Cardiac septum (tissue), 1 donor: ENCODE measurements around the gene APOL4. TPM values are rescaled to one million over a fixed set of nuclear protein-coding genes. Genes with fewer than 3 reads are reported as not detected.
"Not testable (repeated sequence)": the region's sequence is repeated elsewhere in the genome, so short reads cannot be mapped to it uniquely, and the experiment has no call there.

Experiments used
- DNase-seq: peaks from one replicate; pipeline ENCODE4 v3.0.0-alpha.2; 2020; ENCODE audit warnings: low spot score
- intact Hi-C: fragments of 100-400 bp; cut with DNase I; formaldehyde crosslinking; loops from one replicate; pipeline ENCODE4 v1.14.0; 2022
- total RNA-seq: library from RNA; stranded (reverse); fragmentation: NEBNext Ultra II Directional; extraction: Animal tissue kit (Norgen Biotek cat#: 25700); gene quantifications from one replicate; pipeline ENCODE4 v1.2.1, GENCODE V29; 2021
- donor health status: DM: no; HTN: no; CAD: no.

APOL4 gene
- total RNA-seq, 1 donor from 2014 or later: 6.1 TPM

DNA sequence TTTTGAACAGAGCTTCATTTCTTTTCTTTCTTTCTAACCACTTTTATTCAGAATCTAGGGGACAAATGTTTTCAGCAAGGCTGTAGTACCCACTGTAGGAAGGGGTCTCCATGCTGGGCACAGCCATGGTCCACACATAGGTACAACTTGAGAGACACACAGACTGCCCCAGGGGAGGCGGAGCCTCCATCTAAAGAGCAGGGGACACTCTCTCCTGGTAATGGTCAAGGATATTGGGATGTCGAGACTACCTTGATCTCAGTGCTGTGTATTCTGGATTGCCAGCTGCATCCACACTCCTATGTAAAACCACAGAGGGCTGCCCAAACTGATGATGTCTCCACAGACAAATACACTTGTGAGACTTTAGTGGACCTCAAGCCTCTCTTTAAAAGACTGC is 38.1 kb downstream of the APOL4 start:
- intact Hi-C loops: no loop called here
- no peak for DNase-seq

DNA sequence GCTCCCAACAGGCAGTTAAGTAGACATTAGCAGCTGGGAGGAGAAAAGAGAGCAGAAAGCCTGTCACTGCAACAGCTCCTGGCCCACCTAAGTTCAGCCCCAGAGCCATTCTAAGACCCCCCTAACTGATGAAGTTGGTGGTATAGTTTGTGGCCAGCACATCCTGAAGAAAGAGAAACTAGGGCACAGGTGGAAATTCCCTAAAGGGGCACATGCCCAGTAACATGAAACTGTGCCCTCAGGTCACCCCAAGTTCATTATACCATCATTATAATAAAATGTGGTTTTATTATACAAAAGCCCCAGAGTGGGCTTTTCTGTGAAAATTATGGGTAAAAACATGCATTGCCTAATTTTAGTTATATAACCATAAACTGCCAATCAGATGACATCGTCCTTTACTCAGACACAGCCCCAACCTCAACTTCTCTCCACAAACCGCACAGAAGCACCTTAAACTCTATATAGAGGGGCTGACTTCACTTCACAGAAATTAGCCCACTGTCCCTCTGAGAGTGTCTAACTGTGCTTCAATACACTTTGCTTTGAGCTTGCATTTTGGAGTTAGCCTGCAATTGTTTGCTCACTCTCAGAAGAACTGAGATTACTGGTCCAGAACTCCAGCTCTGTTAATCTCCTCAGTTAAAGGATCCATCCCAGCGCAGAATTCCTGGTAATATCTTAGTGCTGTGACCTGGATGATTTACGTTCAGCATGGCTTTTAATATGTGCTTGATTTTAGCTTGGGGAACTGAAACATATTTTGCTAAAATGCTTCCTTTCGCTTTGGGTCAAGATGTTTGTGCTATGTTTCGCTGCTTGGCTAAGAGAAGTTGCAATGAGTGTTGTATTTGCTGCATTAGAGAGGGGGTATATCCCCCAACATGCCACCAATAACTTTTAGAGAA is 39.2 kb downstream of the APOL4 start:
- intact Hi-C loops: no loop called here

DNA sequence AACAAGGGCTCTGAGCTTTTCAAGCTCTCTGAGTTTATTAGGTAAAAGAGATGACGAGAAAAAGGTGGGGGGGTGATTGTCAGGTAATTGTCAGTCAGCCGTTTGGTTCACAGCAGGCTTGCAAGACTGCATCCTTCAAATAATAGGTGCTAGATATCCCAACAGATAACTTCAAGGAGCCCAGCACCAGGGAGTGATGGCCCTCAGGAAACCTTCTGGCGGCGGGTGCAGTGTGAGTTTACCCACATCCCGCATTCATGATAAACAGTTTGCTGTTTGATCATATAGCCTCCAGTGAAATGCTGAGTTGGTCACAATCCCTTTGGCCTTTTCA is 39.8 kb downstream of the APOL4 start:
- DNase-seq, intact Hi-C loops: not testable (repeated sequence)

More for the DNA sequence above, 39.2 kb downstream of the APOL4 start:
- no peak for DNase-seq

DNA sequence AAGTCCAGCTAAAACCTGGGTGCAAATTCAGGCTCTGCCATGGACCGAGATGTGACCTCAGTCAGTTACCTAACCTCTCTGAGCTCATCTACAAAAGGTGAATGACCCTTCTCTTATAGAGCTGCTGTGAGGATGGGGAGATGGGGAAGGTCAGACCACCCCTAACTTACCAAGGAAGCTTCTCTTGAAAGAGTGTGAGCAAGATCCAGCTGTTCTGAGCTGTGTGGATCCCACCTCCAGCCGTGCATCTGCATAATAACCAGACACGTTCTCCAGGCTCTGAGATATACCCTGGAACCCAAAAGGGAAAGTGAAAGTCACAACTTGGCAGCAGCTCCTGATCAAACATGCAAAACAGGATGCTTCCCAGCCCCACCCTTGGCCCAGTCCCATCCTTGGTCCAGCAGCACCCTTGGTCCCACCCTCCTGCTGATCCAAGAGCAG is 41.1 kb downstream of the APOL4 start, which contains the start of gene APOL3:
Gene APOL3, minus strand, starts transcription at position 257 of the 444 bp plus-strand sequence. CDS start 11,700 bp downstream, outside the sequence.
- intact Hi-C loops: no loop called here
- peak; percentile 86 for DNase-seq

DNA sequence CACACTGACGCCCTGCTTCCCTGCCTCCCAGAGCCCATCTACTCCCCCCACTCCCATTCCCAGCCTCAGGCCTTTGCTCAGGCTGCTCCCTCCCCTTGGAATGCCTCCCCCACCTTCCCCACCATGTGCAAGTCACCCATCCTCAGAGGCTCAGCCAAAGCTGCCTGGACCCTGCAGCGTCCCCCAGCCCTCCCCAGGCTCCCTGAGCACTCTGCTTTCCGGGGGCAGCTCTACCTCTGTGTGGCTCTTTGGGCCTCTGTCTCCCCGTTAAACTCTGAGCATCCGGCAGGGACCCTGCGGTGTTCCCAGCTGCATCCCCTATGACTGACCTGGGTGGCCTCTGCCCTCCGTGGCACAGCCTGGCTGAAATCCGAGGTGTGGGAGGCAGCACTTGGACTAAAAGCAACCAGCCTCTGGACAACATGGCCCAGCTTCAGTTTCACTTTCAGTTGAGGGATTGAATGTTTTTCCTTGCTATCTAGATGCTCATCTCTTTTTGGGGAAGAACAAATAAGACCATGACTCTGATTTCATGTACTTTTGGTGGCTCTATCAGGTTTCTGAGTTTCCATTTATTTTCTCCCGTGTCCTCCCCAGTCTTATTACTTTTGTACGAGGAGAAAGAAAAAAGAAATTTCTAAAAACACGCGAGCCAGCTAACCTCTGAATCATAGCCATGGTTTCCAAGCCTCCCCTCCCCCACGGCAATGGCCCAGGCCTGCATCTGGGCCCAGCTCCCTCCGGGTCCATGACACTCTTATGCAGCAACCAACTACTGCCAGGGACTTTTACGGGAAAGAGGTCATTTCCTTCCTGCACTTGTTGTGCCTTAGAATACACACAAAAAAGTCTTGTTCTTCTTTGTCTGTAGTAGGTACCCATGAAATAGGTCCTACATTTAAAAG is 44.8 kb downstream of the APOL4 start:
- DNase-seq: peak; percentile 91
- intact Hi-C loops: no loop called here

DNA sequence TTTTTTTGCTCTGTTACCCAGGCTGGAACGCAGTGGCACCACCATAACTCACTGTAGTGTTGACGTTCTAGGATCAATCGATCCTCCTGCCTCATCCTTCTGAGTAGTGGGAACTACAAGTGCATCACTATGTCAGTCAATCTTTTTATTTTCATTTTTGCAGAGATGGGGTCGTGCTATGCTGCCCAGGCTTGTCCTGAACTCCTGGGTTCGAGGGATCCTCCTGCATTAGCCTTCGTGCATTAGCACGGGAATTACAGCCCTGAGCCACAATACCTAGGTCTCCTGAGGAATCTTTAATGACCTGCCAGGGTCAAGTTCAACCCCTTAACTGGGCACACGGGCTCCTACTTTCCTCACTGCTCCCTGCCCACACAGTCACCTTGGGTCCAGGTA is 45.5 kb downstream of the APOL4 start:
- DNase-seq: no peak
- intact Hi-C loops: no loop called here

DNA sequence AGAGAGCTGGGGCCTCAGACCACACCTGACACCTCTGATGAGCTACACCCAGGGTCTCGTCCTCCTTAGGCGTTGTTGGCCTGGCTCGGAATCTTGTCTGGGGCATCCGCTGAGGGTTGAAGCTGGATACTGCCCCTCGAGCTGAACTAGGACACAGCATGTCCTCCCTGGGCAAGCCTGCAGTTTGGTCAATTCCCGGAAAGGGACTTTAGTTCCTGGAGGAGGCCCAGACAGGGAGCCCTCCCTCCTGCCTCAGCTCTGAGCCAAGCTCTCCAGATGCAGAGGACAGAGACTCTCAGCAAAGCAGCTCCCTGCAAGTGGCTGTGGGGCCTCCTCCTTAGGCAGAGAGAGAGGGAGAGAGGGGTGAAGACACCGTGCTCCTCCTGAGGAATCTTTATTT is 45.9 kb downstream of the APOL4 start:
- DNase-seq: no peak
- intact Hi-C loops: no loop called here

DNA sequence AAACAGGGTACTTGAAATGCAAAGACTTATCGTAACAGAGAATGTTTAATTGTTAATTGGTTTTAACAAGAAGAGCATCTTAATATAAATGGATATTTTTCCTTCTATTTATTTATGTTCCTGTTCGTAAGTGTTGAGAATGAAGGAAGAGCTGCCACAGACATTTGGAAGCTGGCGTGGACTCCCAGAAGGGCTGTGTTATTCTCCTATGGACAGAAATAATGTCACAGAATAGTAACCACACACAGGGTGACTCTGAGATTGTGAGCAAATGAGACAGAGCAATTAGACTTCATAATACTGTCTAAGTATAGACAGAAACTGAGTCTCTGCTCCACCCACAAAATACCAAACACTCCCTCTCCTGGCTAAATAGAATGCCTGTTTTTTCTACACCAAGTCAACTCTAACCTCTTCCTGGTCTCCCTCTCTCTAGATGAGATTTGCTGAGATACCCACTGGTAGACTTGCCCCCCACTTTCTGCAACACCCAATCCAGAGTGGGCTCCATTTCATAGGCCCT is 47.1 kb downstream of the APOL4 start:
- DNase-seq: no peak
- intact Hi-C loops: no loop called here

DNA sequence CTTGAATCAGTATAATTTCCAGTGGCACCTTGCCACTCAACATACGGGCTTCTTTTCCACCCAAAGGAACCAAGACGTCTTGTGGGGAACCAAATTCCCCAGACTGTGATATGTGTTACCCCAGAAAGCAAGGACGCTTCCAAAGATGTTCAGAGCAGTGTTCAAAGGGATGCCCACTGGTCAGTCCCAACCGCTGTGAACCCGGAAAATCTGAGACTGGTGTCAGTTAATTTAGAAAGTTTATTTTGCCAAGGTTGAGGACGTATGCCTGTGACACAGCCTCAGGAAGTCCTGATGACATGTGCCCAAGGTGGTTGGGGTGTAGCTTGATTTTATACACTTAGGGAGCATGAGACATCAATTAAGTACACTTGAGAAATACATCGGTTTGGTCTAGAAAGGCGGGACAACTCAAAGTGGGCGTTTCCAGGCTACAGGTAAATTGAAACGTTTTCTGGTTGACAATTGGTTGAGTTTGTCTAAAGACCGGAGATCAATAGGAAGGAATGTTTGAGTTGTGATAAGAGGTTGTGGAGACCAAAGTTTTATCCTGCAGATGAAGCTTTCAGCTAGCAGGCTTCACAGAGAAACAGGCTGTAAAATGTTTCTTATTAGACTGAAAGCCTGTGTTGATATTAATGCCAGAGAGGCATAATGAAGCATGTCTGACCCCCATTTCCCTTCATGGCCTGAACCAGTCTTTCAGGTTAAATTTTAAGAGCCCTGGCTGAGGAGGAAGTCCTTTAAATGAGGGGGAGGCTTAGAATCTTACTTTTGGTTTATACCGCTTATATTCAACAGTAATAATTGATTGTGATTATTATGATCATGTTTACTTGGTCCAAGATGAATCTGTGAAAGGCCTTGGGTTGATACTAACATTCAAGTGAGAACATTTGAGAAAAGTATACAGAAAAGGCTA is 47.8 kb downstream of the APOL4 start:
- intact Hi-C loops: no loop called here
- no peak for DNase-seq

DNA sequence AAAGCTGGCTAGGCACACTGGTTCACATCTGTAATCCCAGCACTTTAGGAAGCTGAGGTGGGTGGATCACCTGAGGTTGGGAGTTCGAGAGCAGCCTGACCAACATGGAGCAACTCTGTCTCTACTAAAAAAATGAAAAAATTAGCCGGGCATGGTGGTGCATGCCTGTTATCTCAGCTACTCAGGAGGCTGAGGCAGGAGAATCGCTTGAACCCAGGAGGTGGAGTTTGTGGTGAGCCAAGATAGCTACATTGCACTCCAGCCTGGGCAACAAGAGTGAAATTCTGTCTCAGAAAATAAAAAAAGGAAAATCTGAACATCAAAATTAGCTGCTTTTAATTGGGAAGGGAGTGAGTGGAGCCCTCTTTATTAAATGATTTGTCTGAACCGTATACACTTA is 48.8 kb downstream of the APOL4 start:
- DNase-seq, intact Hi-C loops: not testable (repeated sequence)

DNA sequence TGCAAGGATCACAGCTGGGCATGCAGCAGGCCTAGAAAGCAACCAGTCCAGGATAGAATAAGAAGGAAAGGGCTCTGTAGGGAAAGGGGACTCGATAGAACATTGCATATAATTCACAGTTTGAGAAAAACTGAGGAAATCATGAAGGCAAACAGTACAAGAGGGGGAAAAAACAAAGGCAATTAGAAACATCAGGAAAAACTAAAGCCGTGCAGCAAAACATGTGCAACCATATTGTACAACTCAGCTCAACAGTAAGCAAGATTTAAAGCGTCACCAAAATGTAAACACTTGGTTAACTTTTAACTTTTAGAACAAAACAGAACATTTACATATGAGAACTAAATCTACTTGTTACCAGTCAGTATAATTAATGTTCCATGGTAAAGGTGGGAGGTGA is 49.5 kb downstream of the APOL4 start:
- intact Hi-C loops: no loop called here
- DNase-seq: no peak

DNA sequence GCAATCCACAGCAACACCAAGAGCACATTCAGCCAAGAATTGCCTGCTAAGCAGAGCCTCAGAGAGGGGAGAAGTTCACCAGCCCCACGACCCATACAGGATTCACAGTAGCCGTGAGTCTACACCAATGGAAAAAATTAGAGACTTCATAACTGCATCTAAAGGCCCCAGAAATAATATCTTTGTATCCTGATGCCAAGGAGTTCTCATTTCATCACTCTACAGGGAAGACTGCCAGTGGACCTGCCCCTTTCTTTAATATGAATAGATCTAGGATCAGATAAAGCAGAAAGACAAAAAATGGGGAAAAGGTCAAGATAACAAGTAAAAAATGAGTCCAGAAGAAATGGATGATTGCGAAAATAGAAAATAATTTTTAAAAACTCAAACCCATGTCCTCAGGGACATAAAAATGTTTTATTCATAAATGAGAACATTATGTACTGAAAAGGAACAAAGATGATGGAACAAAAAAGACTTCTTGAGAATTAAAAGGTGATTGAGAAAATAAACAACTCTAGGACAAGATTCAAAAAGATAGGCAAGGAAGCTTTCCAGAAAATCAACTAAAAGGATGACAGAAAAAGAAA is 50.5 kb downstream of the APOL4 start:
- intact Hi-C loops: no loop called here
- no peak for DNase-seq

DNA sequence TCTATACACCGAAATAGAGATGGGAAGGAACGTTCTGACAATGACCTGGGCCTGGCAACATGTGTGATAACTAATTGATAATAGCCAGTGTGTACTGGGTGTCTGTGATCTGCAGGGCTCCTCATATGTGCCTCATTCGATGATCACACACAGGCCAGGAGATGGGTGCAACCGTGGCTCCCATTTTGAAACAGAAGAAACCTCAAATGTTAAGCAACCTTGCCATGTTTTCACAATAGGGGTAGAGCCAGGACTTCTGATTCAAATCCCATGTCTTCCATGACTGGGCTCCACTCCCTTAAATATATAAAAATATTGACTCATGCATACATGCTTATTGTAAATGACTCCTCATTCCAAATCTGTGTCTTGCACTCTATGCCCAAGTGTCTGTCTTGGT is 52.2 kb downstream of the APOL4 start:
- intact Hi-C loops: loop anchor here (2.0 to 10.0 kb wide), 3 partner anchors 31 to 335 kb away; partner anchors contain the start of genes APOL2 and TXN2
- DNase-seq: no peak

DNA sequence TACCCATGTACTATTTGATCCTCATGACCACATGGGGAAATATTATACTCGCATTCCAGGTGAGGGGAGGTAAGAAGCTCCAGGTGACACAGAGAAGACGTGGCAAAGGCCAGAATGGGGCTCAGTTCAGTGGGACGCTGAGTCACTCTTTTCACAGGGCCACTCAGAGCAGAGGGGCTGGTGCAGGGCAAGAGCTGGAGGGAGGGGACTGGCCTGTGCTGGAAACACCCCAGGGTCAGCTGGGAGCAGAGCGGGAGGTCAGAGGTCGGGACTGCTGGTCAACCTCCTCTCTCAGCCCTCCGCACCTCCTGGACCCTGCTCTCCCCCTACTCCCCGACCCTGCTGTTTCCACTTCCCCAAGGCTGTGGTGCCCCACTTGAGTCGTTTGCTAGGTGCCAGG is 53.2 kb downstream of the APOL4 start:
- DNase-seq: no peak
- intact Hi-C loops: loop anchor here (2.0 to 10.0 kb wide), 3 partner anchors 32 to 336 kb away; partner anchors contain the start of genes APOL2 and TXN2

DNA sequence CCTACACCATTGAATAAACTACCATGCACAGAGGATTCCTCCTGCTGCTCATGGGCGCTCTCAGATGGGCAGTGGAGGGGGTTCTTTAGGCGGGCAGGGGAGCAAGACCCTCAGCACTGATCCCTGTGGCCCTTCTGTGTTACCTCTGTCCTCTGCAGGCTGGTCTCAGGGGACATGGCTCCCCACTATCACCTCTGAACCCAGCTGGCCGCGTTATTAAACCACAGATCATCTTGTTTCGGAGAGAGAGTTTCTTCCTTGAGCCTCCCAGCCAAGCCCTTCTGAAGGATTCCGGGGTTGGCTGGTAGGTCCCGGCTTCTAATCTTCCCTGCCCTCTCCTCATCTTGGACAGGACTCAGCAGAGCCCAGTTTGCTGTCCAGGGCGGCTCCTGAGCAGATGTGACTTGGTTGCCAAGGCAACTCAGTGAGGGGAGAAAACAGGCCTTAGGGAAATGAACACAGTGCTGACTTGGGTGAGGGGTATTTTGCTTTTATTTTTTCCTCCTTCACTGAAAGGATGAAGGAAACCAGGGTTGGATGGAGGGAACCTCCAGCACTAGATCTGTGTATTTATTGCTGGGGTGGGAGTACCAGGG is 54.3 kb downstream of the APOL4 start:
- intact Hi-C loops: loop anchor here (10.0 kb wide), 2 partner anchors 88 to 338 kb away; partner anchors contain the start of genes APOL2 and TXN2

DNA sequence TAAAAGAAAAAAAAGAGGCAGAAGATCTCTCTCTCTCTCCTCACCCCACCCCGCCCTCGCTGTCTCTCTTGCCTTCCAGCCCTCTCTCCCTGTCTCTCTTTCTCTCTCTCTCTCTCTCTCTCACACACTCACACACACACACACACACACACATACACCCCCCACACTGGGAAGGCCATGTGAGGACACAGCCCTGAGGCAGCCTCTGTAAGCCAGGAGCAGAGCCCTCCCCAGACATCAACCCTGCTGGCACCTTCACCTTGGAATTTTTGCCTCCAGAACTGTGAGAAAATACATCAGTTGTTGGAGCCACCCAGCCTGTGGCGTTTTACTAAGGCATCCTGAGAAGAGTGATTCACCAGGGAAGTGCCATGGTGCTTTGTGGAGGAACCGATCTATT is 55.7 kb downstream of the APOL4 start:
- intact Hi-C loops: loop anchor here (10.0 kb wide), 2 partner anchors 89 to 339 kb away; partner anchors contain the start of genes APOL2 and TXN2
- no peak for DNase-seq

More for the DNA sequence above, 54.3 kb downstream of the APOL4 start:
- DNase-seq: no peak

DNA sequence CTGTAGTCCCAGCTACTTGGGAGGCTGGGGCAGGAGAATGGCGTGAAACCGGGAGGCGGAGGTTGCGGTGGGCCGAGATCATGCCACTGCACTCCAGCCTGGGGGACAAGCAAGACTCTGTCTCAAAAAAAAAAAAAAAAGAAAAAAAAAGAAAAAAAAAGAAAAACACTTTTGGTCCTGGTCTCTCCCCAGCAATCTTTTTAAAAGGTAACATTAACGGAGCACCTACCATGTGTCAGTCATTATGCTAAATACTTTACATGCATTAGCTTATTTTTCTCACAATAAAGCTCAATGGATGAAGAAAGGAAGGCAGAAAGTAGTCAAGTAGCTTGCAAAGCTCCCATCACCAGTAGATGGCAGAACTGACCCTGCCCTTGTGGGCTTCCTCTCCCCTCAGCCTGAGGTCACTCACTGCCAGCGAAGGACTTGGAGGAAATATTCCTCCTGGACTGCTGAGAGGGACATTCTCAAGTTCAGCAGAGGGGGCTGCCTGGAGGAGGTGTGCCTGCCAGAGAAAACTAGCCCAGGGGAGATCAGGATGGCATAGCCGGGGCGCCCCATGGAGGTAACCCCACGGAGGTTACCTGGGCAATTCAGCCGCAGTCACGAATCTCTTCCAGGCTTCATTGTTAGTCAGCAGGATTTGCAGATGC is 56.6 kb downstream of the APOL4 start:
- no peak for DNase-seq

More for the DNA sequence above, 56.6 kb downstream of the APOL4 start:
- intact Hi-C loops: loop anchor here (10.0 kb wide), 2 partner anchors 90 to 340 kb away; partner anchors contain the start of genes APOL2 and TXN2
